Neural progenitor cell (in vitro differentiated cells): ENCODE data around the gene EXOC6B.

ENCODE experiments used
- EZH2 ChIP-seq: fragments of 200-600 bp; sonication (generic); IDR thresholded peaks from 2 replicates; pipeline ENCODE4 v1.6.1; 2017; ENCODE audit warnings: antibody characterized with exemption, mild to moderate bottlenecking, moderate library complexity
- EZH2phosphoT487 ChIP-seq: fragments of 200-600 bp; sonication (generic); IDR thresholded peaks from 2 replicates; pipeline ENCODE4 v1.6.1; 2017; ENCODE audit warnings: antibody characterized with exemption
- TF ChIP-seq, protein P1 (sequence below): fragments of 200-600 bp; sonication (generic); IDR thresholded peaks from 2 replicates; pipeline ENCODE4 v1.5.1; 2017; ENCODE audit warnings: antibody characterized with exemption, mild to moderate bottlenecking

- TF ChIP-seq, protein P1, sequence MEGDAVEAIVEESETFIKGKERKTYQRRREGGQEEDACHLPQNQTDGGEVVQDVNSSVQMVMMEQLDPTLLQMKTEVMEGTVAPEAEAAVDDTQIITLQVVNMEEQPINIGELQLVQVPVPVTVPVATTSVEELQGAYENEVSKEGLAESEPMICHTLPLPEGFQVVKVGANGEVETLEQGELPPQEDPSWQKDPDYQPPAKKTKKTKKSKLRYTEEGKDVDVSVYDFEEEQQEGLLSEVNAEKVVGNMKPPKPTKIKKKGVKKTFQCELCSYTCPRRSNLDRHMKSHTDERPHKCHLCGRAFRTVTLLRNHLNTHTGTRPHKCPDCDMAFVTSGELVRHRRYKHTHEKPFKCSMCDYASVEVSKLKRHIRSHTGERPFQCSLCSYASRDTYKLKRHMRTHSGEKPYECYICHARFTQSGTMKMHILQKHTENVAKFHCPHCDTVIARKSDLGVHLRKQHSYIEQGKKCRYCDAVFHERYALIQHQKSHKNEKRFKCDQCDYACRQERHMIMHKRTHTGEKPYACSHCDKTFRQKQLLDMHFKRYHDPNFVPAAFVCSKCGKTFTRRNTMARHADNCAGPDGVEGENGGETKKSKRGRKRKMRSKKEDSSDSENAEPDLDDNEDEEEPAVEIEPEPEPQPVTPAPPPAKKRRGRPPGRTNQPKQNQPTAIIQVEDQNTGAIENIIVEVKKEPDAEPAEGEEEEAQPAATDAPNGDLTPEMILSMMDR: no peak
- TF ChIP-seq EZH2 (no peak), EZH2phosphoT487 (no peak)
Observed at GRCh38 chr2:72780477-72780876, 45.4 kb downstream of the EXOC6B start.
